Fibroblast of lung (primary cell): Measurements from ENCODE around the gene CHD9. TPM values are rescaled to one million over a fixed set of nuclear protein-coding genes. Genes with fewer than 3 reads are reported as not detected.
"Not testable (repeated sequence)": the region's sequence is repeated elsewhere in the genome, so short reads cannot be mapped to it uniquely, and the experiment has no call there.

ENCODE experiments used
- DNase-seq, 2 donors: peaks; one replicate each; pipeline versions ENCODE4 v3.0.0 to v3.0.0-alpha.2; 2010; ENCODE audit warnings: low read depth in 2 of 2
- H2AFZ ChIP-seq: 2 replicates; pipeline ENCODE4 v1.5.1; 2012; ENCODE audit warnings: low read length, control low read depth, inconsistent platforms
- H3K27ac ChIP-seq: 2 replicates; pipeline ENCODE4 v1.5.1; 2011; ENCODE audit warnings: low read length, control low read depth; ENCODE audit not compliant: insufficient read depth
- H3K27me3 ChIP-seq: 2 replicates; pipeline ENCODE4 v1.5.1; 2011; ENCODE audit warnings: mild to moderate bottlenecking, low read length; ENCODE audit not compliant: control insufficient read depth, insufficient read depth
- H3K36me3 ChIP-seq: 2 replicates; pipeline ENCODE4 v1.5.1; 2011; ENCODE audit warnings: low read length; ENCODE audit not compliant: control insufficient read depth, insufficient read depth
- H3K4me1 ChIP-seq: 2 replicates; pipeline ENCODE4 v1.5.1; 2011; ENCODE audit warnings: low read length; ENCODE audit not compliant: control insufficient read depth, insufficient read depth; ENCODE audit errors: extremely low read depth
- H3K4me2 ChIP-seq: 2 replicates; pipeline ENCODE4 v1.5.1; 2011; ENCODE audit warnings: low read length, control low read depth; ENCODE audit not compliant: insufficient read depth; ENCODE audit errors: extremely low read depth
- H3K4me3 ChIP-seq, 4 experiments: fragments of 200-600 bp in 1 of 4; sonication (generic) in 1 of 4; replicated peaks in 1 of 4; 2 replicates each; pipeline ENCODE4 v1.5.1; 2011 to 2016; ENCODE audit warnings: low read length in 4 of 4, low read depth in 3 of 4, mild to moderate bottlenecking in 3 of 4, control low read depth in 2 of 4, inconsistent platforms in 1 of 4, mixed read lengths in 1 of 4; ENCODE audit not compliant: insufficient read depth in 1 of 4; ENCODE audit errors: control extremely low read depth in 1 of 4
- H3K79me2 ChIP-seq: 2 replicates; pipeline ENCODE4 v1.5.1; 2012; ENCODE audit warnings: mild to moderate bottlenecking, low read length, inconsistent platforms; ENCODE audit not compliant: control insufficient read depth, insufficient read depth
- H3K9ac ChIP-seq: 2 replicates; pipeline ENCODE4 v1.5.1; 2011; ENCODE audit warnings: mild to moderate bottlenecking, low read length, control low read depth; ENCODE audit not compliant: insufficient read depth
- H3K9me3 ChIP-seq: 2 replicates; pipeline ENCODE4 v1.5.1; 2012; ENCODE audit warnings: low read depth, low read length; ENCODE audit not compliant: control insufficient read depth, insufficient read depth
- H4K20me1 ChIP-seq: 2 replicates; pipeline ENCODE4 v1.5.1; 2011; ENCODE audit warnings: low read length; ENCODE audit not compliant: control insufficient read depth, insufficient read depth; ENCODE audit errors: extremely low read depth
- CTCF ChIP-seq, 2 donors: IDR thresholded peaks in 1 of 2; conservative IDR thresholded peaks in 1 of 2; 1 replicate in 1 of 2; 2 replicates in 1 of 2; pipeline ENCODE4 v1.5.1; 2011 to 2012; ENCODE audit warnings: low read length in 2 of 2, control low read depth in 1 of 2, inconsistent platforms in 1 of 2, low read depth in 1 of 2, mild to moderate bottlenecking in 1 of 2
- EZH2 ChIP-seq: IDR thresholded peaks from 2 replicates; pipeline ENCODE4 v1.5.1; 2012; ENCODE audit warnings: low read length, control low read depth, mild to moderate bottlenecking; ENCODE audit errors: missing control alignments
- polyA plus RNA-seq, 2 donors: library from polyadenylated mRNA; depleted of rRNA in 1 of 2; stranded (reverse) in 1 of 2; unstranded in 1 of 2; fragments of >200 nt; gene quantifications; 2 replicates each; pipeline ENCODE4 v1.2.1, GENCODE V29; 2011 to 2012; ENCODE audit warnings: missing spikeins in 1 of 2
- total RNA-seq: library from RNA; depleted of rRNA; stranded (reverse); fragments of >200 nt; gene quantifications from 2 replicates; pipeline ENCODE4 v1.2.1, GENCODE V29; 2014

CHD9 gene
- total and polyA plus RNA-seq, 2 donors (not counting 1 experiment from before 2014, with no cell fraction given) = 32.9 to 60.9 TPM

GRCh38 chr16:53045341-53046220 lies 9.2 kb upstream of the CHD9 start:
- H2AFZ ChIP-seq = no peak overlapping the region
- no peaks in the 10 kb centered on the region for H4K20me1 ChIP-seq
- H3K4me3 ChIP-seq = no peak overlapping the region
- H3K9ac ChIP-seq = no peak overlapping the region
- DNase-seq = no peak
- no peak overlapping the region for H3K4me2 ChIP-seq
- H3K4me1 ChIP-seq = no peaks in the 10 kb centered on the region
- no peaks in the 10 kb centered on the region for H3K36me3 ChIP-seq
- H3K79me2 ChIP-seq = no peaks in the 10 kb centered on the region
- no peak for TF ChIP-seq EZH2
- no peak for TF ChIP-seq CTCF (conservative IDR thresholded peaks at IDR 0.05 in 1 of 2, IDR thresholded peaks at IDR 0.05 in 1 of 2; ENCODE audit: low read depth in 1 of 2, low read length in 2 of 2)
- no peaks in the 10 kb centered on the region for H3K9me3 ChIP-seq
- H3K27ac ChIP-seq = no peak overlapping the region
- peaks cover 5% of the 10 kb centered on the region for H3K27me3 ChIP-seq

- H4K20me1 ChIP-seq, DNase-seq, H3K9ac ChIP-seq, H3K27me3 ChIP-seq, H3K9me3 ChIP-seq, H3K4me2 ChIP-seq, H2AFZ ChIP-seq, H3K4me1 ChIP-seq, H3K36me3 ChIP-seq, H3K4me3 ChIP-seq, H3K79me2 ChIP-seq, H3K27ac ChIP-seq: not testable (repeated sequence)
Measured at GRCh38 chr16:53047515-53047914, 7.3 kb upstream of the CHD9 start.

DNA sequence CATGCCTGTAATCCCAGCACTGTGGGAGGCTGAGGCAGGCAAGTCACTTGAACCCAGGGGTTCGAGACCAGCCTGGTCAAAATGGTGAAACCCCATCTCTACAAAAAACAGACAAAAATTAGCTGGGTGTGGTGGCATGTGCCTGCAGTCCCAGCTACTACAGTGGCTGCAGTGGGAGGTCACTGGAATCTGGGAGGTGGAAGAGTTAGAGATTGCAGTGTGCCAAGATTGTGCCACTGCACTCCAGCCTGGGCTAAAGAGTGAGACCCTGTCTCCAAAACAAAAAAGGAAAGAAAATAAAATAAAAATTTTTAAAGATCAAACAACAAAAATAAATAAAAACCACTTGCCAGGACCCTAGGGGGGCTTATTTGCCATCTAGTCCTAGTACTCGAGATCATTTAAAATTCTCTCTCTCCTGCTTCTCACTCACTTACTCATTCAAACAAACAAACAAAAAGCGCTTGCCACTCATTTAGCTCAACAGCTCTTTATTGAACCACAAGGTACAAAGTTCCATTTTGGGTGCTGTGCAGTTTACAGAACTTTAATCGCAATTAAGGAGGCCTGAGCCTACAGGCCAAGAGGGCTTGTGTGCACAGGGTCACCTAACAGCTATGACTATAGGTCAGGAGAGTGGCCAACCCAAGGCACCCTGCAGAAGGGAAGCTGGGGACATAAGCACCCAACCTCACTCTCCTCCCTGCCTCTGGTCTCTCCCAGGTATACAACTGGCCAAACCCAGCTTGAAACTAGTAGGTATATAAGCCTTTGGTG lies 6.5 kb upstream of the CHD9 start:
- Histone ChIP-seq H3K36me3 (no peaks in the 10 kb centered on the region), H2AFZ (no peak overlapping the region), H3K79me2 (no peaks in the 10 kb centered on the region), H3K27ac (no peak overlapping the region), H3K9ac (no peak overlapping the region), H4K20me1 (no peaks in the 10 kb centered on the region), H3K4me3 (no peak overlapping the region), H3K9me3 (no peaks in the 10 kb centered on the region), H3K27me3 (peaks cover 5% of the 10 kb centered on the region), H3K4me1 (no peaks in the 10 kb centered on the region), H3K4me2 (no peak overlapping the region)
- TF ChIP-seq EZH2 = no peak
- TF ChIP-seq CTCF (conservative IDR thresholded peaks at IDR 0.05 in 1 of 2, IDR thresholded peaks at IDR 0.05 in 1 of 2; ENCODE audit: low read depth in 1 of 2, low read length in 2 of 2) = no peak
- no peak for DNase-seq

DNA sequence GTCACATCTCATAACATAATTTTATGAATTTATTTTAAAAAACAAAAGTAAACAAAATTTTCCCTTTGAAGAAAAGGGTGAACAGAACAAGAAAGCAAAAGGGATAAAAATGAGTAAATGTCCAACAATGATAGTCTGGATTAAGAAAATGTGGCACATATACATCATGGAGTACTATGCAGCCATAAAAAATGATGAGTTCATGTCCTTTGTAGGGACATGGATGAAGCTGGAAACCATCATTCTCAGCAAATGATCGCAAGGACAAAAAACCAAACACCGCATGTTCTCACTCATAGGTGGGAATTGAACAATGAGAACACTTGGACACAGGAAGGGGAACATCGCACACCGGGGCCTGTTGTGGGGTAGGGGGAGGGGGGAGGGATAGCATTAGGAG lies 3.5 kb upstream of the CHD9 start:
- H4K20me1 ChIP-seq, H3K9me3 ChIP-seq, H2AFZ ChIP-seq, H3K4me2 ChIP-seq, DNase-seq, H3K79me2 ChIP-seq, H3K36me3 ChIP-seq, H3K27me3 ChIP-seq, H3K9ac ChIP-seq, H3K27ac ChIP-seq, H3K4me3 ChIP-seq, H3K4me1 ChIP-seq: not testable (repeated sequence)
